ENCODE data around the gene LRRC49. TPM values are rescaled to one million over a fixed set of nuclear protein-coding genes. Genes with fewer than 3 reads are reported as not detected.

The LRRC49 gene
- total and polyA plus RNA-seq, 2 experiments from 2014 or later, result 8.5 to 14.6 TPM

- TF ChIP-seq ZNF462 (CRISPR knock-in tag; IDR thresholded peaks at IDR 0.05) (no peak), STAT1 (IDR thresholded peaks at IDR 0.05; ENCODE audit: unreplicated experiment) (no peak), ETS1 (IDR thresholded peaks at IDR 0.05) (no peak), NANOG (IDR thresholded peaks at IDR 0.05; ENCODE audit: borderline replicate concordance) (no peak)
Observed at GRCh38 chr15:71092056-71092600, 199.5 kb downstream of the LRRC49 start (continued).

GRCh38 chr15:71093054-71094024 is 200.7 kb downstream of the LRRC49 start:
- H3K36me3 Mint-ChIP-seq (ENCODE audit: low read depth), result no peaks in the 10 kb centered on the region; the same call in 2 of the 3 replicates
- Histone ChIP-seq H3K4me1 (ENCODE audit: insufficient read depth) (no peaks in the 10 kb centered on the region), H3K9me2 (ENCODE audit: insufficient read depth) (no peaks in the 10 kb centered on the region), H3K27ac (ENCODE audit: low read depth) (no peak overlapping the region), H3K4me3 (no peak overlapping the region), H3F3A (replicated peaks; ENCODE audit: low read depth) (no peaks in the 10 kb centered on the region), H2AFZ (no peak overlapping the region), H3K79me2 (replicated peaks; ENCODE audit: insufficient read depth) (no peaks in the 10 kb centered on the region), H3K36me3 (ENCODE audit: insufficient read depth) (no peaks in the 10 kb centered on the region; the same call in 1 of the 2 replicates), H4K20me1 (replicated peaks; ENCODE audit: insufficient read depth) (no peaks in the 10 kb centered on the region), H3K4me2 (no peak overlapping the region), H3K27me3 (ENCODE audit: insufficient read depth) (0 out of 2 replicates have a peak, but pooled peaks cover 2% of the 10 kb centered on the region)
- H3K27ac Mint-ChIP-seq, result no peak overlapping the region
- peaks cover 5% of the 10 kb centered on the region for H3K27me3 Mint-ChIP-seq (ENCODE audit: insufficient read depth, low read depth, poor library complexity)
- H3K4me1 Mint-ChIP-seq, result no peaks in the 10 kb centered on the region
- DNase-seq (ENCODE audit: low spot score), result no peak
- no peak overlapping the region for H3K4me3 Mint-ChIP-seq
- H3K9me3 Mint-ChIP-seq, result peaks cover 8% of the 10 kb centered on the region
- ATAC-seq, result no peak
- no peak for TF ChIP-seq CREB1 (CRISPR knock-in tag; IDR thresholded peaks at IDR 0.05; ENCODE audit: low read depth)
- no peak for TF ChIP-seq REST (IDR thresholded peaks at IDR 0.05; ENCODE audit: unreplicated experiment)
- TF ChIP-seq NANOG (IDR thresholded peaks at IDR 0.05; ENCODE audit: borderline replicate concordance), result no peak
- no peak for TF ChIP-seq ETS1 (IDR thresholded peaks at IDR 0.05)

All from GM23338 (cell line).